SH-SY5Y (cell line): Measurements from ENCODE around the gene TNFSF11.

ENCODE experiments used
- GATA2 ChIP-seq: IDR thresholded peaks from 2 replicates; pipeline ENCODE4 v1.6.1; 2011; ENCODE audit warnings: mild to moderate bottlenecking, low read depth, low read length
- GATA3 ChIP-seq: IDR thresholded peaks from 2 replicates; pipeline ENCODE4 v1.6.1; 2011; ENCODE audit warnings: low read depth, mild to moderate bottlenecking, low read length, moderate library complexity

DNA sequence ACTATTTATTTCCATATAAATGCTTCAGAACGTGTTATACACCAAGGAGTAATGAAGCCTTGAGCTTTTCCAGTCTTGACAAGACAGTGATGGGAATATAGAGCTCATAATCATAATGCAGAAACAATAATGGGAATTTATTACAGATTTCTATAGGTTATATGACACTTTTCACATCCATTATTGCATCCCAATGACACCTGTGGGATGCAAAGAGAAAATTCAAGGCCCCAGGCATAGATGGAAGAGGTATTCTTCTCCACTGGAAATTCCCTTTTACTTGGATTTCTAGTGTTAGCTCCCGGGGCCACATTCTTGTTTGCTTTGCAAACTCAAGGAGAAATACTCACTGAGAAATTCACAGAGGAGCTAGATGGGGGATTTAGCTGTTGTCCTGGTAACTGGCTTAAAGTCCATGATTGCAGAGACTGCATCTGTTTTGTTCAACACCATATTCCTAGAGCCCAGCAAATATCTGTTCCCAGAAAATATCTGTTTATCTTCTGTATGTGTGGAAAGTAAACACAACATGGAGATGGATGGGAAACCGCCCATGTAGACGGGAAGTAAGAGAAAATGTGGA is 30.6 kb upstream of the TNFSF11 start:
- no peak for TF ChIP-seq GATA2
- TF ChIP-seq GATA3: no peak
